AG09319 (cell line): ENCODE measurements around the gene CYP4F2.

ENCODE experiments used
- DNase-seq: peaks from one replicate; pipeline ENCODE4 v3.0.0-alpha.2; 2010; ENCODE audit warnings: low read depth; ENCODE audit errors: extremely low read depth
- CTCF ChIP-seq: IDR thresholded peaks from 2 replicates; pipeline ENCODE4 v1.5.1; 2011; ENCODE audit warnings: low read depth, mild to moderate bottlenecking, inconsistent platforms, low read length, moderate library complexity

The CYP4F2 gene

GRCh38 chr19:15897738-15898276 lies at the start of gene CYP4F2:
Gene CYP4F2, minus strand, starts transcription at chr19:15898074. Its CDS starts 463 bp downstream, at chr19:15897611.
- no peak for DNase-seq
- TF ChIP-seq CTCF: no peak

GRCh38 chr19:15945301-15945700 lies 47.4 kb upstream of the CYP4F2 start:
- no peak for DNase-seq
- TF ChIP-seq CTCF: no peak

GRCh38 chr19:15944401-15944800 lies 46.5 kb upstream of the CYP4F2 start:
- no peak for DNase-seq
- TF ChIP-seq CTCF: no peak

- no peak for TF ChIP-seq CTCF
- no peak for DNase-seq
Observed at GRCh38 chr19:15937771-15938170, 39.9 kb upstream of the CYP4F2 start.

GRCh38 chr19:15936950-15937349 lies 39.1 kb upstream of the CYP4F2 start:
- TF ChIP-seq CTCF: no peak
- DNase-seq: no peak

GRCh38 chr19:15936173-15936572 lies 38.3 kb upstream of the CYP4F2 start:
- DNase-seq: no peak
- no peak for TF ChIP-seq CTCF

GRCh38 chr19:15935167-15935702 lies 37.4 kb upstream of the CYP4F2 start:
- no peak for DNase-seq
- no peak for TF ChIP-seq CTCF
